GM18867 (cell line): ENCODE measurements around the gene SSX2IP.
"Not testable (repeated sequence)": the region's sequence is repeated elsewhere in the genome, so short reads cannot be mapped to it uniquely, and the experiment has no call there.

Experiments
- ATAC-seq: cut with Tn5 transposase; IDR thresholded peaks from one replicate; pipeline ENCODE4 v1.9.1; 2021; ENCODE audit warnings: mild to moderate bottlenecking, moderate library complexity; ENCODE audit not compliant: unreplicated experiment

The SSX2IP gene

GRCh38 chr1:84682047-84682446, 8.2 kb downstream of the SSX2IP start:
- ATAC-seq, result no peak

- no peak for ATAC-seq
Observed at GRCh38 chr1:84677415-84678099, 12.7 kb downstream of the SSX2IP start.

- no peak for ATAC-seq
Observed at GRCh38 chr1:84675631-84676030, 14.6 kb downstream of the SSX2IP start.

GRCh38 chr1:84675106-84675505, 15.2 kb downstream of the SSX2IP start:
- ATAC-seq, result no peak

- ATAC-seq, result no peak
Observed at GRCh38 chr1:84674705-84675104, 15.6 kb downstream of the SSX2IP start.

- ATAC-seq, result no peak
Observed at GRCh38 chr1:84674021-84674420, 16.2 kb downstream of the SSX2IP start.

- ATAC-seq, result no peak
Observed at GRCh38 chr1:84672080-84672854, 18.0 kb downstream of the SSX2IP start.

GRCh38 chr1:84669831-84670230, 20.4 kb downstream of the SSX2IP start:
- no peak for ATAC-seq

- no peak for ATAC-seq
Observed at GRCh38 chr1:84668185-84668584, 22.1 kb downstream of the SSX2IP start.

- ATAC-seq, result no peak
Observed at GRCh38 chr1:84665703-84666317, 24.5 kb downstream of the SSX2IP start.

- no peak for ATAC-seq
Observed at GRCh38 chr1:84653130-84653677, 37.1 kb downstream of the SSX2IP start.

- ATAC-seq, result no peak
Observed at GRCh38 chr1:84644472-84644871, 45.8 kb downstream of the SSX2IP start.

- ATAC-seq, result no peak
Observed at GRCh38 chr1:84643183-84643582, 47.1 kb downstream of the SSX2IP start.

GRCh38 chr1:84642774-84643173, 47.5 kb downstream of the SSX2IP start:
- ATAC-seq, result no peak

GRCh38 chr1:84639731-84640130, 50.5 kb downstream of the SSX2IP start:
- ATAC-seq, result not testable (repeated sequence)

- no peak for ATAC-seq
Observed at GRCh38 chr1:84635429-84635828, 54.8 kb downstream of the SSX2IP start.

GRCh38 chr1:84634536-84635205, 55.6 kb downstream of the SSX2IP start:
- ATAC-seq, result no peak

GRCh38 chr1:84632673-84633434, 57.4 kb downstream of the SSX2IP start:
- ATAC-seq, result no peak

- ATAC-seq, result no peak
Observed at GRCh38 chr1:84632137-84632536, 58.1 kb downstream of the SSX2IP start.

GRCh38 chr1:84624876-84625275, 65.4 kb downstream of the SSX2IP start:
- no peak for ATAC-seq
